ENCODE measurements around the gene GINS1.

The GINS1 gene

GRCh38 chr20:25368976-25369375 lies 38.5 kb upstream of the GINS1 start:
- no peak for TF ChIP-seq CTCF (IDR thresholded peaks at IDR 0.05; ENCODE audit: insufficient read depth, low read depth, low read length, missing control alignments)
- no peak overlapping the region for H3K4me3 ChIP-seq (ENCODE audit: low read depth, low read length)
- no peak for DNase-seq (ENCODE audit: low read depth)

DNA sequence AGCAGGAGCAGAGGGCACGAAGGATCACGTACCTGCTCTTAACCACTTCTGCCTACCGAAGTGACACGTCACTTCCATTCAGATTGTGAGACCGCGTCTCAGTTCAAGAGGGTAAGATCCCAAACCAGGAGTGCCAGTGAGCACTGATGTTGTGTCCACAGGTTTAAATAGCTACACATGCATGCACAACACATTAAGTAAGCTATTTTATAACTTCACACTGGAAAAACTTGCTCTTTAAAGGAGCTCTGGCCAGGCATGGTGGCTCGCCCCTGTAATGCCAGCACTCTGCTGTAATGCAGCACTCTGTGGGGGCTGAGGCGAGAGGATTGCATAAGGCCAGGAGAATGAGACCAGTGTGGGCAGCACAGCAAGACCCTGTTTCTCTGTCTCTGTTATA lies 37.9 kb upstream of the GINS1 start:
- no peak for TF ChIP-seq CTCF (IDR thresholded peaks at IDR 0.05; ENCODE audit: insufficient read depth, low read depth, low read length, missing control alignments)
- DNase-seq (ENCODE audit: low read depth) = no peak
- no peak overlapping the region for H3K4me3 ChIP-seq (ENCODE audit: low read depth, low read length)

DNA sequence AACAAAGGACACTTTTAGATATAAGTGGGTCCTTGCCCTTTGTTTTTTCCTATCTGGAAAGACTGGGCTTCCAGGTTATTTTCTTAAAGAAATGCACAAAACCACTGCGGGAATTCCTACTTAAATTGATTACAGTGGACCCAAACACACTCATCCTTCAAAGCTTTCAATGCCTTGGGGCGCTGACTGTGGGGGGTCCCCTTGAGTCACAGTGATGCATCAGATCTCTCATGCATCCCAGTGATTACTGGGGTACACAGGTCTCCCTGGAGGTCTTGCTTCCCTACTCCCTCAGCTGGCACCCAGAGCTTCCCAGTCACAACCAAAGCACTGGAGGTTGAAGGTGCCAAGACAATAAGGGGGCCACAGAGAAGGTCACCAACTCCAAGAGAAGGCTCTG lies 37.5 kb upstream of the GINS1 start:
- no peak for DNase-seq (ENCODE audit: low read depth)
- H3K4me3 ChIP-seq (ENCODE audit: low read depth, low read length) = no peak overlapping the region
- TF ChIP-seq CTCF (IDR thresholded peaks at IDR 0.05; ENCODE audit: insufficient read depth, low read depth, low read length, missing control alignments) = no peak

GRCh38 chr20:25372584-25373336 lies 34.7 kb upstream of the GINS1 start:
- no peak for TF ChIP-seq CTCF (IDR thresholded peaks at IDR 0.05; ENCODE audit: insufficient read depth, low read depth, low read length, missing control alignments)
- no peak for DNase-seq (ENCODE audit: low read depth)

DNA sequence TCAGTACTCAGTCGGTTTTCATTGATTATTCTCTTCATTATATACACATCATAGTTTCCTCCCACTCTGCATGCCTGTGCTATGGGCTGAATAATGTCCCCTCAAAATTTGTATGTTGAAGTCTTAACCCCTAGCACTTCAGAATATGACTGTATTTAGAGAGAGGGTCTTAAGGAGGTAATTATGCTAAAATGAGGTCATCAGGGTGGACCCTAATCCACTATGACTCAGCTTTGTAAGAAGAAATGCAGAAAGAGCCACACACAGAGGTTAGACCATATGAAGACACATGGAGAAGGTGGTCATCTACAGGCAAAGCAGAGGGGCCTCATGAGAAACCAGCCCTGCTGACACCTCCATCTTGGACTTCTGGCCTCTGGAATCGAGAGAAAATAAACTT lies 32.6 kb upstream of the GINS1 start:
- no peak for TF ChIP-seq CTCF (IDR thresholded peaks at IDR 0.05; ENCODE audit: insufficient read depth, low read depth, low read length, missing control alignments)
- H3K4me3 ChIP-seq (ENCODE audit: low read depth, low read length) = no peak overlapping the region
- DNase-seq (ENCODE audit: low read depth) = no peak

More at GRCh38 chr20:25372584-25373336, 34.7 kb upstream of the GINS1 start:
- no peak overlapping the region for H3K4me3 ChIP-seq (ENCODE audit: low read depth, low read length)

DNA sequence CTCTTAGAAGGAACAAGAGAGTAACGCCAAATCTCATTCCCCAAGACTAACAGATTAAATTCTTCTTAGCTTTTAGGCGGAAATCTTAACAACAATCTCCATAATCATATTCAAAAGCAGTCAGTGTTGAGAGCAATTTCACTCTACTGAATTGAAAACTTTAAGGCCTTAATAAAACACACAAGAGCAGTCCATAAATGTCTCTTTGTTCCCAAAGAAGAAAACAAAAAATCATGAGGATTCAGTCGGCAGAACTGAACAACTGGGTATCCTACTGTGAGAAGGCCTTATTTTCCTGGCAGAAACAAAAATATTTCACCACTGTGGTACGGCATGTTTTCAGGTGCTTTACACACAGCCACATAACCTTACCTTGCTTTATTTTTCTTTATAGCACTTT lies 31.2 kb upstream of the GINS1 start:
- no peak overlapping the region for H3K4me3 ChIP-seq (ENCODE audit: low read depth, low read length)
- no peak for TF ChIP-seq CTCF (IDR thresholded peaks at IDR 0.05; ENCODE audit: insufficient read depth, low read depth, low read length, missing control alignments)
- DNase-seq (ENCODE audit: low read depth) = no peak

DNA sequence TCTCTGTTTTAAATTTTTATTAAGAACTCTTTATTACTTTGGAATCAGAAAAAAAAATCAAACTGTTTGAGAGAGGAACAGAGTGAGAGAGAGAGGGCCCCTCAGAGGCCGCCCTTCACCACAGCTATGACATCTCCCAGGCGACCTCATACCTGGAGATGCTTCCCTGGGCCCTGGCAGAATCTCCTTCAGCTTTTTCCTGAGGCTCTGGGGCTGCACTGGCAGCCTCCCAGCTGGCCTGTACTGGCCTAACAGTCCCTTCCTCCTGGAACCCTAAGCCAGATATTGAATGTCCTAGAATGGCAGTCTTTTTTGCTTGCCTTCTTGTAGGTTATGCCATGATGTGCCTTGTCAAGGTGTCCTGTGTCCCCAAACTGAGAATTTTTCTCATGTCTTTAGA lies 30.6 kb upstream of the GINS1 start:
- TF ChIP-seq CTCF (IDR thresholded peaks at IDR 0.05; ENCODE audit: insufficient read depth, low read depth, low read length, missing control alignments) = no peak
- no peak overlapping the region for H3K4me3 ChIP-seq (ENCODE audit: low read depth, low read length)
- no peak for DNase-seq (ENCODE audit: low read depth)
